ENCODE data around the gene EHD4.

- no peak for TF ChIP-seq CTCF (IDR thresholded peaks at IDR 0.05)
- no peak for TF ChIP-seq POLR2A (IDR thresholded peaks at IDR 0.05)
- no peak for TF ChIP-seq EP300 (IDR thresholded peaks at IDR 0.05)
These were observed 51.2 kb downstream of the EHD4 start for GRCh38 chr15:41921167-41921566.
